ENCODE results near the gene LAMA2.

LAMA2 gene

DNA sequence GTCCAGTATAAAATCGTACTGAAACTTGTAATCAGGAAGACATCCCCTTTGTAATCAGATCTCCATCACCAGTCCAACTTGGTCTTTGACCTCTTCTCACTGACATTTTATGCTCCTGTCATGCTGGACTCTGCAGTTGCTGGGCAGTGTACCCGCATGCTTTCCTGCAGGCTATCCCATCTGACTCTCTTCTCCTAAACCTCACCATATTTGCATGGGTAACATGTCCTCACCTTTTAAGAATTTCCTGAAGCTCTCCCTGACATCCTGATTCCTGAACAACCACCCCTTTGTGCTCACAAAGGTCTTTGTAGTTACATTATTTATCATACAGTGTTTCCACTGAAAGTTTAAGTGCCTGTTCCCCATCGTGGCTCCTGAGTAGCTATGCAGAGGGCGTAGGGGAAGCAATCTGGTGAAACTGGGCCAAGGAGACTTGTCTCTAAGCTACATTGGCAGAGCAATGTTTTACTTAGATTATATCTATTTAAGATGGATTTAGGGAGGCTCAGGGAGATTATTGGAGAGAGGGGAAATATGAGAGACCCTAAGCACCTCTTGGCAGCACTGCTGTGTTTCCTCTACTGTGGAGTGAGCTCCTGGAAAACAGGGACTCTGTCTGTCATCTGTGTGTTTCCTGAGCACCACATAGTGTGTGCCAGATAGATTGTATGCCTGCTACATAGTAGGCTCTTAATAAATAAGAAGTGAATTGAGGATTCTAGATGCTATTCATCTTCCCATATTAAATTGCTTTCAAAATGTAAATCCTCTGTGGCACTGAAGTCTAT lies 124.0 kb downstream of the LAMA2 start:
- H3K9me3 ChIP-seq, result no peaks in the 10 kb centered on the region
- no peaks in the 10 kb centered on the region for H3K4me1 ChIP-seq (ENCODE audit: control insufficient read depth in 1 of 2, insufficient read depth in 1 of 2, low read depth in 1 of 2, low read length in 1 of 2)
- H3K36me3 ChIP-seq, result no peaks in the 10 kb centered on the region
- H3K4me3 ChIP-seq (ENCODE audit: low read depth in 1 of 2, low read length in 1 of 2), result no peak overlapping the region
- no peak overlapping the region for H3K27ac ChIP-seq
- H3K27me3 ChIP-seq, result no peaks in the 10 kb centered on the region
- TF ChIP-seq, protein P1, sequence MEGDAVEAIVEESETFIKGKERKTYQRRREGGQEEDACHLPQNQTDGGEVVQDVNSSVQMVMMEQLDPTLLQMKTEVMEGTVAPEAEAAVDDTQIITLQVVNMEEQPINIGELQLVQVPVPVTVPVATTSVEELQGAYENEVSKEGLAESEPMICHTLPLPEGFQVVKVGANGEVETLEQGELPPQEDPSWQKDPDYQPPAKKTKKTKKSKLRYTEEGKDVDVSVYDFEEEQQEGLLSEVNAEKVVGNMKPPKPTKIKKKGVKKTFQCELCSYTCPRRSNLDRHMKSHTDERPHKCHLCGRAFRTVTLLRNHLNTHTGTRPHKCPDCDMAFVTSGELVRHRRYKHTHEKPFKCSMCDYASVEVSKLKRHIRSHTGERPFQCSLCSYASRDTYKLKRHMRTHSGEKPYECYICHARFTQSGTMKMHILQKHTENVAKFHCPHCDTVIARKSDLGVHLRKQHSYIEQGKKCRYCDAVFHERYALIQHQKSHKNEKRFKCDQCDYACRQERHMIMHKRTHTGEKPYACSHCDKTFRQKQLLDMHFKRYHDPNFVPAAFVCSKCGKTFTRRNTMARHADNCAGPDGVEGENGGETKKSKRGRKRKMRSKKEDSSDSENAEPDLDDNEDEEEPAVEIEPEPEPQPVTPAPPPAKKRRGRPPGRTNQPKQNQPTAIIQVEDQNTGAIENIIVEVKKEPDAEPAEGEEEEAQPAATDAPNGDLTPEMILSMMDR (IDR thresholded peaks at IDR 0.05), result no peak

DNA sequence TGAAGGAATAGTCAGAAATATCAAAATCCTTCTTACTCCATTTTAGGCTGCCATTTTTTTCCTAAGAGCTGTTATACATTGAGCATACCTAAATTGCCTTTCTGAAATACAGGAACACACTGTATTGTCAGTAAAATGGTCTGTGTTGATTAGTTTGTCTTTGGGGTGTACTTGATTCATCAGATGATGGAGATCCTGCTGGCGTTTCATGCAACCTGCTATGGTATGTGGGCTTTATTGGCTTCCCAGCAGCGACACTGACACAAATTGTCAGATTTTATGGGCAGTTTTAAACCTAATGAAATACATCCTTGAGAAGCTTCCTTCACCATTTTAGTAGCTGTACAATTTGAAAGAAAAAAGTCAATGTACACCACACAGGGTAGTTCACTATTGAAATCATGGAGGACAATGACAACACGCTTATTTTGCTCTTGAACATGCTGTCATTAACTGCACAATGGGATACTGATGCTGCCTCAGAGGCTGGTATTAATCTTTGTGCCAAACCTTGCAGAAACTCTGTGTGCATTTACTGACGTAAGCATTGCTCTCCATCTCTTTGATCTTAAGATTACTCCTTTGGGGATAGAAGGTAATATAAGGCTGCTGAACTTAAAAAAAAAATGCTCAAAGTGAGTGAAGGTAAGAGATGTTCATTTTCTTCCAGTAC lies 124.9 kb downstream of the LAMA2 start:
- no peaks in the 10 kb centered on the region for H3K27me3 ChIP-seq
- H3K36me3 ChIP-seq, result no peaks in the 10 kb centered on the region
- no peak overlapping the region for H3K27ac ChIP-seq
- H3K4me3 ChIP-seq (ENCODE audit: low read depth in 1 of 2, low read length in 1 of 2), result no peak overlapping the region
- no peaks in the 10 kb centered on the region for H3K9me3 ChIP-seq
- H3K4me1 ChIP-seq (ENCODE audit: control insufficient read depth in 1 of 2, insufficient read depth in 1 of 2, low read depth in 1 of 2, low read length in 1 of 2), result no peaks in the 10 kb centered on the region
- TF ChIP-seq, protein P1 (IDR thresholded peaks at IDR 0.05), result no peak

DNA sequence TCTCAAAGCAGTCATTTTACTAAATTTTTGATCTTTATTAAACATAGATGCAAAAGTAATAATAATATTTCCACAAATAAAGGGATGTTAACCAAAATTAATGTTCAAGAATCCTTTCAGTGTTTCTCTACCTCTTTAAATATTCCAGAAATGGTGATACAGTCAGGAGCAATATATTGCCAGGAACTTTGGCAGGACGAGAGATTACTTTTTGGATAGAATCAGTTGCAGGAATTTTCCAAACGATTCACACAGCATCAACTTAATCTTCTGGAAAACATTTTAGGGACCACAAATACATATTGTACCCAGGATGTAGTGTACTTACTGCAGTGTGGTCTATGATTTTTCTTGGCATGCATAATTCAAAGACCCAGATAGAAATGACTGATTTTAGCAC lies 125.7 kb downstream of the LAMA2 start:
- H3K4me1 ChIP-seq (ENCODE audit: control insufficient read depth in 1 of 2, insufficient read depth in 1 of 2, low read depth in 1 of 2, low read length in 1 of 2), result no peaks in the 10 kb centered on the region

DNA sequence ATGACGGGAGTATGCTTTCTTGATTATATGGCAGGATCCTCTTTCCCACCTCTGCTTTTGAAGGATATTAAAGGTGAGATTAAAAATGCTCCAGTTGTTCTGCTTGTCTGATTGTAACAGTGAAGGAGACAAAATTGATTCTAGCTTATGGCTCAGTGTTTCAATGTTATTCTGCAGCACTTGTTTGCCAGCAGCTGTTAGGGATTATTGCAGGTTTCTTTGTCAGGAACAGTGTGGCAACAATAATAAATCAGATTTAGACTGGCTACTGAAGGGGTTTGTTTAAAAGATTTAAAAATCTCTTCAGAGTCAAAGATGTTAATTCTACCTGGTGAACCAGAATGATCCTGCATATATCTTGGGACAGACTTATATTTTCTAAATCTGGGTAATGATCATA lies 126.9 kb downstream of the LAMA2 start:
- no peaks in the 10 kb centered on the region for H3K9me3 ChIP-seq
- H3K36me3 ChIP-seq, result no peaks in the 10 kb centered on the region
- H3K4me3 ChIP-seq (ENCODE audit: low read depth in 1 of 2, low read length in 1 of 2), result no peak overlapping the region
- TF ChIP-seq, protein P1 (IDR thresholded peaks at IDR 0.05), result no peak
- no peaks in the 10 kb centered on the region for H3K27me3 ChIP-seq
- H3K4me1 ChIP-seq (ENCODE audit: control insufficient read depth in 1 of 2, insufficient read depth in 1 of 2, low read depth in 1 of 2, low read length in 1 of 2), result no peaks in the 10 kb centered on the region
- H3K27ac ChIP-seq, result no peak overlapping the region

More for the DNA sequence above, 125.7 kb downstream of the LAMA2 start:
- H3K4me3 ChIP-seq (ENCODE audit: low read depth in 1 of 2, low read length in 1 of 2), result no peak overlapping the region
- no peak overlapping the region for H3K27ac ChIP-seq
- no peaks in the 10 kb centered on the region for H3K9me3 ChIP-seq
- TF ChIP-seq, protein P1 (IDR thresholded peaks at IDR 0.05), result no peak
- H3K36me3 ChIP-seq, result no peaks in the 10 kb centered on the region
- no peaks in the 10 kb centered on the region for H3K27me3 ChIP-seq

DNA sequence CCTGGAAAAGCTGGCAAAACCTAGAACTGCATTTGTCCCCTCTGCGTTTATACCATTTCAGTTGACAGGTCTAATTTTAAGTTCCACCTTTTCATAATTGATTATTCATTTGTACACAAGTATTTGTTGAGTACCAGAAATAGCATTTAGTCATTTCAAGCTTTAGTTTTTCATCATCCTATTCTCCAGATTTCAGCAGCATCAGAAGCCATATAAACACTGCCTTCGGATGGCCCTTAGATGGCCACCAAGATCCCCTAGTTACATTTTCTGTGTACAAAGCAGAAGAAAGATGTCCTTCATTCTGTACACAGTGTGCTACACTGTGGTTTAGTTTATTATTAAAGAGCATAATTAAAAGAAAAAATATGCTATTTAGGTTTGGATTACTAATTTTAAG lies 131.4 kb downstream of the LAMA2 start:
- TF ChIP-seq, protein P1 (IDR thresholded peaks at IDR 0.05), result no peak
- Histone ChIP-seq H3K4me1 (ENCODE audit: control insufficient read depth in 1 of 2, insufficient read depth in 1 of 2, low read depth in 1 of 2, low read length in 1 of 2) (no peaks in the 10 kb centered on the region), H3K4me3 (ENCODE audit: low read depth in 1 of 2, low read length in 1 of 2) (no peak overlapping the region), H3K27me3 (no peaks in the 10 kb centered on the region), H3K36me3 (no peaks in the 10 kb centered on the region), H3K27ac (no peak overlapping the region), H3K9me3 (no peaks in the 10 kb centered on the region)

All from neutrophil (primary cell).